Activated CD4-positive, alpha-beta memory T cell treated with anti-CD3 and anti-CD28 coated beads, Interleukin-2, amount 10 ng/mL, durations not matched to agents 7 days and 5 days (primary cell): ENCODE measurements around the gene TCEA2. TPM values are rescaled to one million over a fixed set of nuclear protein-coding genes. Genes with fewer than 3 reads are reported as not detected.

ENCODE experiments used
- CTCF ChIA-PET: fragments of 350-600 bp; sonication (Branson Sonifier 250); formaldehyde crosslinking; loops from one replicate; lab custom pipeline; 2021; ENCODE audit warnings: antibody characterized with exemption, inconsistent platforms; lab: Charles Lee
- POLR2A ChIA-PET: fragments of 350-600 bp; sonication (Branson Sonifier 250); formaldehyde crosslinking; loops from one replicate; lab custom pipeline; 2021; ENCODE audit warnings: antibody characterized with exemption; lab: Charles Lee
- DNase-seq: peaks from one replicate; pipeline ENCODE4 v3.0.0-alpha.2; 2020
- H3K27ac Mint-ChIP-seq: one replicate; pipeline ENCODE4 v1.8.0; 2021; ENCODE audit warnings: mild to moderate bottlenecking, mixed read lengths
- H3K27me3 Mint-ChIP-seq: one replicate; pipeline ENCODE4 v1.8.0; 2021; ENCODE audit warnings: mixed read lengths
- H3K36me3 Mint-ChIP-seq: one replicate; pipeline ENCODE4 v1.8.0; 2021; ENCODE audit warnings: low read depth, mixed read lengths
- H3K4me1 Mint-ChIP-seq: one replicate; pipeline ENCODE4 v1.8.0; 2021; ENCODE audit warnings: mixed read lengths
- H3K4me3 Mint-ChIP-seq: one replicate; pipeline ENCODE4 v1.8.0; 2021; ENCODE audit warnings: mild to moderate bottlenecking, mixed read lengths
- H3K9me3 Mint-ChIP-seq: one replicate; pipeline ENCODE4 v1.8.0; 2021; ENCODE audit warnings: mixed read lengths
- total RNA-seq, 2 experiments: library from RNA; stranded (reverse); gene quantifications; one replicate each; pipeline ENCODE4 v1.2.3, GENCODE V29; 2021

Gene TCEA2
- total RNA-seq, 2 experiments from 2014 or later, result 66.3 to 74.1 TPM

DNA sequence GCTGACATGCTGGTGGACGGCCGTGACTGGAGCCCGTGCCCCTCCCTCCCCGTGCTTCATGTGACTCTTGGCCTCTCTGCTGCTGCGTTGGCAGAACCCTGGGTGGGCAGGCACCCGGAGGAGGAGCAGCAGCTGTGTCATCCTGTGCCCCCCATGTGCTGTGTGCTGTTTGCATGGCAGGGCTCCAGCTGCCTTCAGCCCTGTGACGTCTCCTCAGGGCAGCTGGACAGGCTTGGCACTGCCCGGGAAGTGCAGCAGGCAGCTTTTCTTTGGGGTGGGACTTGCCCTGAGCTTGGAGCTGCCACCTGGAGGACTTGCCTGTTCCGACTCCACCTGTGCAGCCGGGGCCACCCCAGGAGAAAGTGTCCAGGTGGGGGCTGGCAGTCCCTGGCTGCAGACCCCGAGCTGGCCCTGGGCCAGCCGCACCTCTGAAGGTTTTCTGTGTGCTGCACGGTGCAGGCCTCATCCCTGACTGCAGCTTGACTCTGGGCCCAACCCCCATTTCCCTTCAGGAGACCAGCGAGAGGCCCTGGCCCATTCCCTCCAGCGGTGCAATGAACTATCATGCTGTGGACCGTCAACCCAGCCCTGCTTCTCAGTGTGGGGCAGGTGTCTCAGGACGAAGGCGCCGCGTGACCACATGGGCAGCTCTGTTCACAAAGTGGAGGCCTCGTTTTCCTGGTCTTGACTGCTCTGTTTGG, 36.2 kb downstream of the TCEA2 start:
- H3K27ac Mint-ChIP-seq, result no peak overlapping the region
- DNase-seq, result no peak
- no peak overlapping the region for H3K4me3 Mint-ChIP-seq
- POLR2A ChIA-PET, result interaction anchor here (1.5 kb wide), 1 partner anchor 10 kb away, joined by 3 read pairs; no protein-coding TSS in a partner anchor
- H3K4me1 Mint-ChIP-seq, result peaks cover 8% of the 10 kb centered on the region
- H3K9me3 Mint-ChIP-seq, result peaks cover 4% of the 10 kb centered on the region
- CTCF ChIA-PET, result no interaction called here
- no peaks in the 10 kb centered on the region for H3K36me3 Mint-ChIP-seq
- H3K27me3 Mint-ChIP-seq, result peaks cover 20% of the 10 kb centered on the region

DNA sequence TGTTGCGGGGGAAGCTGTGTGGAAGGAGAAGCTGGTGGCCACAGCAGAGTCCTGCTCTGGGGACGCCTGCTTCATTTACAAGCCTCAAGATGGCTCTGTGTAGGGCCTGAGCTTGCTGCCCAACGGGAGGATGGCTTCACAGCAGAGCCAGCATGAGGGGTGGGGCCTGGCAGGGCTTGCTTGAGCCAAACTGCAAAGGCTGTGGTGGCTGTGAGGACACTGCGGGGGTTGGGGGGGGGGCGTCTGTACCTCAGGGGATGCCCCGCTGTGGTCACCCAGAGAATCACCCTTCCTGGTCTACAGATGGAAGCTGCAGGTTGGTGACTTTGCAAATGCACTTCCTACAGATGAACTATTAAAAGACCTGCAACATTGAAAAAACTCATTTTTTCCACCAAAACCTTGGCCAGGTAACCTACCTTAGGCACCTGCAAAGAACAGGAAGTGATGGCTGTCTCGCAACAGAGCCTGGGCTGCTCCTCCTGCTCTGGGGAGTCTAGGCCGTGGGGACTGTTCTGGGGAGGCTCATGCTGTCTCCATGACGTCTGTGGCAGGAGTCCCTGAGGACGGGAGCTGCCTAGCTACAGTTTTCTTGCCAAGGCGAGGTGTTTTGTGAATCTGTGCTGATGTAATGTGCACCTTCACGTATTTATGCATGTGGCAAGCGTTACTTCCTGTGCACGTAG, 37.0 kb downstream of the TCEA2 start:
- Mint-ChIP-seq H3K27me3 (peaks cover 20% of the 10 kb centered on the region), H3K4me1 (peaks cover 8% of the 10 kb centered on the region), H3K27ac (no peak overlapping the region), H3K36me3 (no peaks in the 10 kb centered on the region), H3K4me3 (no peak overlapping the region), H3K9me3 (peaks cover 4% of the 10 kb centered on the region)
- POLR2A ChIA-PET, result interaction anchor here (1.5 kb wide), 1 partner anchor 9 kb away, joined by 3 read pairs; no protein-coding TSS in a partner anchor
- DNase-seq, result no peak
- CTCF ChIA-PET, result no interaction called here

DNA sequence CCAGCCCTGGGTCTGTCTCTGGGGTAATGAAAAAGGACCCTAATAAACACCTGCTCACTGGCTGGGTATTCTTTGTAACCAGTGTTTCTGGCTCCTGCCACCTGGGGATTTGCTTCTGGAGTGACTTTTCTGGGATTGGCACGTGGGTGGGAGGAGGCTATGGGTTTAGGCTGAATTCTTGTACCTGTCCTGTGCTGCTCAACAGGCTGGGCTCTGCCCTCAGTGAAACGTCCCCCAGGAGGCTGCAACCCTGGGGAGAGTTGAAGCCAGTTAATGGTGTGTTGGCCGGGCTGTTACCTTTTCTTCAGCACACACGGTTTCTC, 37.5 kb downstream of the TCEA2 start:
- H3K4me3 Mint-ChIP-seq, result no peak overlapping the region
- ChIA-PET POLR2A (no interaction called here), CTCF (no interaction called here)
- no peaks in the 10 kb centered on the region for H3K36me3 Mint-ChIP-seq
- no peak overlapping the region for H3K27ac Mint-ChIP-seq
- peaks cover 20% of the 10 kb centered on the region for H3K27me3 Mint-ChIP-seq
- peaks cover 4% of the 10 kb centered on the region for H3K9me3 Mint-ChIP-seq
- no peak for DNase-seq
- H3K4me1 Mint-ChIP-seq, result peaks cover 8% of the 10 kb centered on the region

DNA sequence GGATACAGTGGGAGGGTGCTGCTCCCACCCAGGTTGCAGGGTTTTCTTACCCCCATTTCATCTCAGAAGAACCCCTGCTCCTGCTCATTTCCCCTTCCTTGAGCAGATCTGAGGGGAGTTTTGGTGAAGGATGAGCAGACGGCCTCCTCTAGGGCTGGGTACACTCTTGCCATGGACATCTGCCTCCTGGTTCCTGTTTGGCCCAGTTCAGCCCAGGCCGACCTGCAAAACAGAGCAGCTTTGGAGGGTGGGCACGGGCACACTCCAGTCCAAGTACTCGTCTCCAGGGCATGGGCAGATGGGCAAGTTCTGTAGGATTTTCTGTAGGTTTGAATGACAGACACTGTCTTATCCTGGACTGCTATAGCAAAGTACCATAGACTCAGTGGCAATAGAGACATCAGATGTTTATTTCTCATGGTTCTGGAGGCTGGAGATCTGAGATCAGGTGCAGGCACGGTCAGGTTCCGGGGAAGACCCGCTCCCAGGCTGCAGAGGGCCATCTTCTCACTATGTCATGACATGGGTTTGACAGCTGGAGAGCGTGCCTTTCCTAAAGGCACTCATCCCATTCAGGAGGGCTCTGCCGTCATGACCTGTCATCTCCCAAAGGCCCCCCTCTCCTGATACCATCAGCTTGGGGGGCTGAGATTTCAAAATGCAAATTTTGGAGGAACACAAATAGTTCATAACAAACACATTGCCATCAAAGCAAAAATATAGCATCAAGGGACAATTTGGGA, 38.1 kb downstream of the TCEA2 start:
- no peak for DNase-seq
- Mint-ChIP-seq H3K36me3 (no peaks in the 10 kb centered on the region), H3K9me3 (peaks cover 4% of the 10 kb centered on the region), H3K27ac (no peak overlapping the region), H3K27me3 (peaks cover 20% of the 10 kb centered on the region), H3K4me1 (peaks cover 8% of the 10 kb centered on the region), H3K4me3 (no peak overlapping the region)
- POLR2A ChIA-PET, result no interaction called here
- CTCF ChIA-PET, result interaction anchor here (0.7 kb wide), 1 partner anchor 15 kb away, joined by 3 read pairs; no protein-coding TSS in a partner anchor

DNA sequence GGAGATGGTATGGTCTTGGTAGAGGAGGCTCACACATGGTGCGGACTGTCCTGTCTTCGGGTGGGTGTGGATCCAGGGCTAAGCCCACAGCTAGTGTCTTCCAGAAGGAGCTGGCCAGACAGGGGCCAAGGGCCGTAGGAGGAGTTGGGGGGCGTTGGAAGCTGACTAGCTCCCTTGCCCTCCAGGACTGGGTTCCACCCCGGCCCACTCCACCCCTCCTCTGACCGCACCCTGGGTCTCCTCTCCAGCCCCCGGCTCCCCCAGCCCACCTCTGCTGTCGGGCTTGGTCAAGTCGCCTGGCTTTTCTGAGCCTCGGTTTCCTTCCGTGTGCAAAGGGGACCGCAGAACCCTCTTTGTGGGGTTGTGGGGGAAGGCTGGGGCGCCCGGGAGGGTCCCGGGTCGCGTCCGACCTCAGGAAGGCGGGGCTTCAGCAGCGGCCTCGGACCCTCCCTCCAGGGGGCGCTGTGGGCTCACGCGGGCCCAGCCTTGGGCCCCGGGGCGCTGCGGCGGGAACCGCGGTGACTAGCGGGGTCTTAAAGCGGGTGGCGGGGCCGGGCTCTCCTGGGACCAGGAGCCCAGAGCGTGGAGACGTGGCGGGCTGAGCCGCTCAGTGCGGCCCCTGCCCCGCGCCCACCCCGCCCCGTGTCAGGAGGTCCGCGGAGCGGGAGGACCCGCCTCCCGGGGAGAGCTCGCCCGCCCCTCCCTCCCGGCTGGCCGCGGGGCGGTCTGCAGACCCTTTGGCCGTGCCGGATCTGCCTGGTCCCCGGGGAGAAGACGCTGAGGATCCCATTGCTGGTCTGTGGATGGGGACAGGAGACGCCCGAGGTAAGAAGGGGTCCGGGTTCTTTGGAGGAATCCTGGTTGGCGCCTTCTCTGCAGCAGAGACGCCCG, 39.0 kb downstream of the TCEA2 start:
- Mint-ChIP-seq H3K4me3 (no peak overlapping the region), H3K36me3 (no peaks in the 10 kb centered on the region), H3K9me3 (peaks cover 1% of the 10 kb centered on the region), H3K27ac (no peak overlapping the region), H3K27me3 (peaks cover 20% of the 10 kb centered on the region), H3K4me1 (peaks cover 6% of the 10 kb centered on the region)
- peak; percentile 64 for DNase-seq
- ChIA-PET POLR2A (interaction anchor here (1.1 kb wide), 1 partner anchor 30 kb away, joined by 3 read pairs; no protein-coding TSS in a partner anchor), CTCF (interaction anchor here (0.6 to 1.2 kb wide), 4 partner anchors 10 to 122 kb away, joined by 3 read pairs; partner anchors contain the start of genes PRPF6 and RGS19)

DNA sequence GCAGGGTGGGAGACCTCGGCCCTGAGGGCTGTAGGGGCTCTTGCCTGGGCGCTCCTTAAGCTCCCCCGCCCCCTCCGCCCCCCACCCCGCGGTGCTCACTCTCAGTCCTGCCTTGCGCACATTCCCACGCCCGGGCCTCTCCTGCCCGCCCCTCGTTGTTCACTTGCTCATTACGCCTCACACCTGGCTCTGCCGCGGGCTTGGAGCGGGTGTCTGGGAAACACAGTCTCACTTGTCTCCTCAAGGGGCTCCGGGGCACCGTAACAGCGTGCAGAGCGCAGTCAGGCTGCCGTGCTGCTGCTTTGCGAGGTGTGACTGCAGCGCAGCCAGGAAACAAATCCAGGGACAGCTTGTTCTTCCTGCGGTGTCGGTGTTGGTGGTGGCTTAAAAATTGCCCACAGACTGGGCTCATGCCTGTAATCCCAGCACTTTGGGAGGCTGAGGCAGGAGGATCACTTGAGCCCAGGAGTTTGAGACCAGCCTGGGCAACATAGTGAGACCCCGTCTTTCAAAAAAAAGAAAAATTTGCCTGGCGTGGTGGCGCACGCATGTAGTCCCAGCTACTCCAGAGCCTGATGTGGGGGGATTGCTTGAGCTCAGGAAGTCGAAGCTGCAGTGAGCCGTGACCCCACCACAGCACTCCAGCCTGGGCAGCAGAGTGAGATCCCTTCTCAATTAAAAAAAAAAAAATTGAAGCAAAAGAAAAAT, 39.8 kb downstream of the TCEA2 start:
- H3K27ac Mint-ChIP-seq, result no peak overlapping the region
- H3K4me1 Mint-ChIP-seq, result peaks cover 6% of the 10 kb centered on the region
- DNase-seq, result no peak
- peak overlapping the region; percentile 2 for H3K4me3 Mint-ChIP-seq
- H3K36me3 Mint-ChIP-seq, result no peaks in the 10 kb centered on the region
- no peaks in the 10 kb centered on the region for H3K9me3 Mint-ChIP-seq
- peaks cover 20% of the 10 kb centered on the region for H3K27me3 Mint-ChIP-seq
- CTCF ChIA-PET, result interaction anchor here (0.6 to 1.2 kb wide), 3 partner anchors 11 to 122 kb away, joined by 3 read pairs; partner anchors contain the start of genes PRPF6 and RGS19
- POLR2A ChIA-PET, result interaction anchor here (1.1 kb wide), 1 partner anchor 31 kb away, joined by 3 read pairs; no protein-coding TSS in a partner anchor

DNA sequence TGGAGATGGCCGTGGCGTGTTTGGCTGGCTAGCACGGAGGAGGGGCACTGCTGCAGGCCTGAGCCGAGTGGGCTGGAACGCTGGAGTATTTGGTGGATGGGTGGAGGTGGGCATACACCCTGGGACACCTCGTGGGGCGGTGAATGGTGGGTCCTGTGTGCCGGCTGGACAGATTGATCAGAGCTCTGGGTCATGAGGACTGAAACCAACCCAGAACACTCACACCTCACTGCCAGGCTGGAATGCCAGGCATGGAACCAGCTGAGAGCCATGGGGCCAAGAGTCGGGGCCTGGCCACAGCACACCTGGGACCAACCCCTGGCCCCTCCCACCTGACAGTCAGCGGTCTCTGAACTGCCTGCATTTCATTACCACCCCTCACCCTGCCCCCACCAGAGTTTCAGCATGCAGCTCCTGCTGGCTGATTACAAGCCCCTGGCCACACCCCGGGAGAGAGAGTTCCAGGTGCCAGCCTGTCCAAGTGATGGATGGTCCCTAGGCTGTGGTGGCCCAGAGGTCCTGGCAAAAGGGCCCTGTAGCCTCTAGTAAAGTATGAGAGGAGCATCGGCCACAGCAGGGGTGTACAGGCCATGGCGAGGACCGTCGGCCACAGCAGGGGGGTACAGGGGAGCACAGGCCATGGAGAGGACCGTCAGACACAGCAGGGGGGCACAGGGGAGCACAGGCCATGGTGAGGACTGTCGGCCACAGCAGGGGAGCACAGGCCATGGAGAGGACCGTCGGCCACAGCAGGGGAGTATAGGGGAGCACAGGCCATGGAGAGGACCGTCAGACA, 41.1 kb downstream of the TCEA2 start:
- H3K36me3 Mint-ChIP-seq, result no peaks in the 10 kb centered on the region
- H3K27ac Mint-ChIP-seq, result no peak overlapping the region
- DNase-seq, result no peak
- H3K4me1 Mint-ChIP-seq, result peaks cover 6% of the 10 kb centered on the region
- H3K27me3 Mint-ChIP-seq, result peaks cover 20% of the 10 kb centered on the region
- no peak overlapping the region for H3K4me3 Mint-ChIP-seq
- POLR2A ChIA-PET, result no interaction called here
- CTCF ChIA-PET, result no interaction called here
- no peaks in the 10 kb centered on the region for H3K9me3 Mint-ChIP-seq

DNA sequence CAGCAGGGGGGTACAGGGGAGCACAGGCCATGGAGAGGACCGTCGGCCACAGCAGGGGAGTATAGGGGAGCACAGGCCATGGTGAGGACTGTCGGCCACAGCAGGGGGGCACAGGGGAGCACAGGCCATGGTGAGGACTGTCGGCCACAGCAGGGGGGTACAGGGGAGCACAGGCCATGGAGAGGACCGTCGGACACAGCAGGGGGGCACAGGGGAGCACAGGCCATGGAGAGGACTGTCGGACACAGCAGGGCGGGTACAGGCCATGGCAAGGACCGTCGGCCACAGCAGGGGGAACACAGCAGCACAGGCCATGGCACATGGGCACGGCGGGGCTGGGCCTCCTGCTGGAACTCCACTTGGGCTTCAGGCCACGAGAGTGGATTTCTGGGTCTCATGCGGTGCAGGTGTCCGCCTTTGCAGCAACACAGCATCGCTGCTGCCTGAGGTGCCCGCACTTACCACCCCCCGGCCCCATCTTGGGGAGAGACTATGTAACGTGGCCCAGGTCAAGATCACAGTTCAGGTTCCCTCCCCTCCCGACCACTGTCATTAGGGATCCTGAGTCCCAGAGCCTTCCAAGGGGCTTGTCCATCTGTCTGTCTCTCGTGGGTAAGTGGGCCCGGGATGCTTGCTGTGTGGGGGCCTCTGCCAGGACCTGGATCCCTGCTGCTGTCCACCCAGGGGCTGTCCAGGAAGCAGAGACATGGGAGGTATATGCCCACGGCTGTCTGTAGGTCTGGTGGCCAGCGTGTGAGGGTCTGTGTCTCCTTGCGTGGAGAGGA, 41.9 kb downstream of the TCEA2 start:
- Mint-ChIP-seq H3K36me3 (no peaks in the 10 kb centered on the region), H3K4me3 (no peak overlapping the region), H3K27ac (no peak overlapping the region), H3K9me3 (no peaks in the 10 kb centered on the region), H3K4me1 (peaks cover 6% of the 10 kb centered on the region), H3K27me3 (peaks cover 20% of the 10 kb centered on the region)
- ChIA-PET POLR2A (no interaction called here), CTCF (no interaction called here)
- no peak for DNase-seq

DNA sequence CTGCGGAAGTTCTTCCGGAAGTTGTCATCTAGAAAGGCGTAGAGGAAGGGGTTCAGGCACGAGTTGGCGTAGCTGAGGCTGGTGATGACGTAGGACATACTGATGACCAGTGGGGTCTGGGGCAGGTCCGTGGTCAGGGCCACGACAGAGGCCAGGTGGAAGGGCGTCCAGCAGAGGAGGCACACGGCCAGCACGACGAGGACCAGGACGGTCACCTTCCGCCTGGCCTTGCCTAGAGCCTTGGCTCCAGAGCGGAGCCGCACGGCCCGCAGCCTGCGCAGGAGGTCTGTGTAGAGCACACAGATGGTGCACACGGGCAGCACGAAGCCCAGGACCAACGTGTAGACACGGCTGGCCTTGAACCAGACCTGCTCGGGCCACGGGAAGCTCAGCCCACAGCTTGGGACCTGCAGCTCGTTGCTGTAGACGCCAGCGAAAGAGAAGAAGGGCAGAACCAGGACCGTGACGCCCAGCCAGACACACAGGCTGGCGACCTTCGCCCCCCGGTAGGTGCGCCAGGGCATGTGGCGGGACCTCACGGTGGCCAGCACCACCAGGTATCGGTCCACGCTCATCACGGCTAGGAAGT, 42.9 kb downstream of the TCEA2 start:
- Mint-ChIP-seq H3K27me3 (peaks cover 18% of the 10 kb centered on the region), H3K4me3 (no peak overlapping the region), H3K9me3 (no peaks in the 10 kb centered on the region), H3K36me3 (no peaks in the 10 kb centered on the region), H3K27ac (no peak overlapping the region), H3K4me1 (peaks cover 6% of the 10 kb centered on the region)
- DNase-seq, result no peak
- CTCF ChIA-PET, result interaction anchor here (1.2 kb wide), 1 partner anchor 15 kb away, joined by 4 read pairs; no protein-coding TSS in a partner anchor
- POLR2A ChIA-PET, result no interaction called here

DNA sequence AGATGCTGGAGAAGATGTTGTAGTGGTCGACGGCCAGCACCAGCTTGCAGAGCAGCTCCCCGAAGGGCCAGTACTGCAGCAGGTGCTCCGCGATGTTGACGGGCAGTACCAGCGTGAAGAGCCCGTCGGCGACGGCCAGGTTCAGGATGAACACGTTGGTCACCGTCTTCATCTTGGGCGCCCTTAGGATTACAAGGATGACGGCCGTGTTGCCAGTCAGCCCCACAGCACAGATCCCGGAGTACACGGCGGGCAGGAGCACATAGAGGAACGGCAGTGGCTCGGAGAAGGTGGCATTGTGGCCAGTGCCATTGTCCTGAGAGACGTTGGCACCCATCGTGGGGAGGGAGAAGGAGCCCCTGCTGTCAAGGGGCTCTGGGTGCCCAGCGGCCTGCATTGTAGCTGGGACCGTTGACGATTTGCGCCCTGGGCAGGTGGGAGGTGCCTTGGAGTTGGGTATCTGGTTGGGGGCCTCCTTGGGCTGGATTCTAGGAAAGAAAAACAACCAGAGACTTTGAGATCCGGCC, 43.5 kb downstream of the TCEA2 start:
- no peak overlapping the region for H3K27ac Mint-ChIP-seq
- no peaks in the 10 kb centered on the region for H3K9me3 Mint-ChIP-seq
- H3K4me1 Mint-ChIP-seq, result peaks cover 4% of the 10 kb centered on the region
- POLR2A ChIA-PET, result no interaction called here
- peaks cover 13% of the 10 kb centered on the region for H3K27me3 Mint-ChIP-seq
- no peaks in the 10 kb centered on the region for H3K36me3 Mint-ChIP-seq
- CTCF ChIA-PET, result interaction anchor here (1.2 kb wide), 1 partner anchor 14 kb away, joined by 4 read pairs; no protein-coding TSS in a partner anchor
- no peak for DNase-seq
- no peak overlapping the region for H3K4me3 Mint-ChIP-seq
